OCI-LY7 (cell line): ENCODE results near the gene MVB12B.

Experiments used
- CTCF ChIP-seq: fragments of 200-600 bp; sonication (generic); conservative IDR thresholded peaks from 2 replicates; pipeline ENCODE4 v1.5.1; 2014; ENCODE audit warnings: mild to moderate bottlenecking, antibody characterized with exemption, low read length, moderate library complexity, mixed read lengths
- EZH2phosphoT487 ChIP-seq: fragments of 200-600 bp; sonication (generic); IDR thresholded peaks from 2 replicates; pipeline ENCODE4 v1.6.1; 2018; ENCODE audit warnings: low read depth, borderline replicate concordance, mild to moderate bottlenecking, mixed run types, antibody characterized with exemption, low read length, moderate library complexity, mixed read lengths

- TF ChIP-seq CTCF (no peak), EZH2phosphoT487 (no peak)
Measured at GRCh38 chr9:126549246-126550006, 222.8 kb downstream of the MVB12B start.
